ENCODE data around the gene CHD5. TPM values are rescaled to one million over a fixed set of nuclear protein-coding genes. Genes with fewer than 3 reads are reported as not detected.

Gene CHD5
- total and polyA plus RNA-seq, 2 of the 4 experiments (the other 2 are of a cell fraction) = under 0.01 to 0.09 TPM

DNA sequence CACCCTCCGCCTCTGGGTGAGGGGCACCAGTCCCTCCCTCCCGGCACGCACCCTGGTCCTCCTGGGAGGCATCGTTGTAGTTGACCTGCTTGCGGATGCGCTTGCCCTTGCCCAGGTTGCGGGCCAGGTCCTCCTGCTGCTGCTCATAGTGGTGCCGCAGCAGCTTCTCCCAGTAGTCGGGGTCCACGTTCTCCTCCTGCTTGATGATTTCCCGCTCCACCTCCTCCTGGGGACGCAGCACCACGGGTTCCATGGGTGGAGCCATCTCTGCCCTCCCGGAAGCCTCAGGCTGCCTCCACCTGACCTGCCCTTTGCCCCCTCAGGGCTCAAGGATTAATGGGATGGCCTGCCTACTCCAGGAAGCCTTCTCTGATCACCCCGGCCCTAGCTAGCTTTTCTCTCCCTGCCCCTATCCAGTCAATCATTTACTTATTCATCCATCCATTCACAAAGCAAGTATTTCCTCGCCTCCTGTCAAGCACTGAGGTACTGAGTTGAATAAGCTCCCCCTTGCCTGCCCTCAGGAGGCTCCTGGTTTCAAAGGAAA is 53.5 kb downstream of the CHD5 start:
- CTCF ChIA-PET = no interaction called here
- dilution Hi-C loops (cut with HindIII; ENCODE audit: low sequenced_read_pairs, unreplicated experiment) = no loop called here
- TF ChIP-seq, protein P1, sequence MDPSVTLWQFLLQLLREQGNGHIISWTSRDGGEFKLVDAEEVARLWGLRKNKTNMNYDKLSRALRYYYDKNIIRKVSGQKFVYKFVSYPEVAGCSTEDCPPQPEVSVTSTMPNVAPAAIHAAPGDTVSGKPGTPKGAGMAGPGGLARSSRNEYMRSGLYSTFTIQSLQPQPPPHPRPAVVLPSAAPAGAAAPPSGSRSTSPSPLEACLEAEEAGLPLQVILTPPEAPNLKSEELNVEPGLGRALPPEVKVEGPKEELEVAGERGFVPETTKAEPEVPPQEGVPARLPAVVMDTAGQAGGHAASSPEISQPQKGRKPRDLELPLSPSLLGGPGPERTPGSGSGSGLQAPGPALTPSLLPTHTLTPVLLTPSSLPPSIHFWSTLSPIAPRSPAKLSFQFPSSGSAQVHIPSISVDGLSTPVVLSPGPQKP (IDR thresholded peaks at IDR 0.05; ENCODE audit: borderline replicate concordance, low read depth, low read length) = no peak
- TF ChIP-seq RAD21 (IDR thresholded peaks at IDR 0.05; ENCODE audit: low read length) (no peak), FOS (IDR thresholded peaks at IDR 0.05; ENCODE audit: low read depth, low read length) (no peak), RFX5 (IDR thresholded peaks at IDR 0.05; ENCODE audit: low read depth, low read length) (no peak), MXI1 (IDR thresholded peaks at IDR 0.05; ENCODE audit: borderline replicate concordance, low read depth, low read length) (no peak), CEBPB (IDR thresholded peaks at IDR 0.05; ENCODE audit: low read depth, low read length) (no peak), POLR2A (IDR thresholded peaks at IDR 0.05; ENCODE audit: low read depth, low read length) (no peak), CHD1 (IDR thresholded peaks at IDR 0.05; ENCODE audit: low read depth, low read length) (no peak), MAFK (IDR thresholded peaks at IDR 0.05; ENCODE audit: low read depth, low read length) (no peak), NFE2L2 (IDR thresholded peaks at IDR 0.05; ENCODE audit: low read depth, low read length) (no peak), SMC3 (IDR thresholded peaks at IDR 0.05; ENCODE audit: low read depth, low read length) (no peak), RCOR1 (IDR thresholded peaks at IDR 0.05; ENCODE audit: insufficient replicate concordance, low read length) (no peak)
- TF ChIP-seq, protein P2, sequence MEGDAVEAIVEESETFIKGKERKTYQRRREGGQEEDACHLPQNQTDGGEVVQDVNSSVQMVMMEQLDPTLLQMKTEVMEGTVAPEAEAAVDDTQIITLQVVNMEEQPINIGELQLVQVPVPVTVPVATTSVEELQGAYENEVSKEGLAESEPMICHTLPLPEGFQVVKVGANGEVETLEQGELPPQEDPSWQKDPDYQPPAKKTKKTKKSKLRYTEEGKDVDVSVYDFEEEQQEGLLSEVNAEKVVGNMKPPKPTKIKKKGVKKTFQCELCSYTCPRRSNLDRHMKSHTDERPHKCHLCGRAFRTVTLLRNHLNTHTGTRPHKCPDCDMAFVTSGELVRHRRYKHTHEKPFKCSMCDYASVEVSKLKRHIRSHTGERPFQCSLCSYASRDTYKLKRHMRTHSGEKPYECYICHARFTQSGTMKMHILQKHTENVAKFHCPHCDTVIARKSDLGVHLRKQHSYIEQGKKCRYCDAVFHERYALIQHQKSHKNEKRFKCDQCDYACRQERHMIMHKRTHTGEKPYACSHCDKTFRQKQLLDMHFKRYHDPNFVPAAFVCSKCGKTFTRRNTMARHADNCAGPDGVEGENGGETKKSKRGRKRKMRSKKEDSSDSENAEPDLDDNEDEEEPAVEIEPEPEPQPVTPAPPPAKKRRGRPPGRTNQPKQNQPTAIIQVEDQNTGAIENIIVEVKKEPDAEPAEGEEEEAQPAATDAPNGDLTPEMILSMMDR (conservative IDR thresholded peaks at IDR 0.05; ENCODE audit: low read depth, low read length) = no peak
- TF ChIP-seq, protein P3, sequence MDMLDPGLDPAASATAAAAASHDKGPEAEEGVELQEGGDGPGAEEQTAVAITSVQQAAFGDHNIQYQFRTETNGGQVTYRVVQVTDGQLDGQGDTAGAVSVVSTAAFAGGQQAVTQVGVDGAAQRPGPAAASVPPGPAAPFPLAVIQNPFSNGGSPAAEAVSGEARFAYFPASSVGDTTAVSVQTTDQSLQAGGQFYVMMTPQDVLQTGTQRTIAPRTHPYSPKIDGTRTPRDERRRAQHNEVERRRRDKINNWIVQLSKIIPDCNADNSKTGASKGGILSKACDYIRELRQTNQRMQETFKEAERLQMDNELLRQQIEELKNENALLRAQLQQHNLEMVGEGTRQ (IDR thresholded peaks at IDR 0.05; ENCODE audit: low read depth, low read length) = no peak

More for the DNA sequence above, 53.5 kb downstream of the CHD5 start:
- H2BK5ac ChIP-seq (ENCODE audit: low read depth, low read length, poor library complexity, severe bottlenecking) = no peak overlapping the region
- POLR2A ChIA-PET (ENCODE audit: unreplicated experiment) = no interaction called here
- no peak overlapping the region for H3K9ac ChIP-seq (ENCODE audit: low read depth, low read length)
- H3K9me3 ChIP-seq (ENCODE audit: control insufficient read depth, insufficient read depth, low read length) = no peaks in the 10 kb centered on the region; the same call in 1 of the 2 replicates
- H3K79me1 ChIP-seq (ENCODE audit: low read depth in 1 of 2, low read length in 2 of 2) = no peaks in the 10 kb centered on the region
- peaks cover 2% of the 10 kb centered on the region; the same call in 1 of the 2 replicates for H3K27me3 ChIP-seq (ENCODE audit: control insufficient read depth, insufficient read depth, low read length)
- H3K23ac ChIP-seq (ENCODE audit: low read depth, low read length) = no peak overlapping the region
- H2AK5ac ChIP-seq (ENCODE audit: low read depth, low read length) = no peak overlapping the region
- H4K91ac ChIP-seq (ENCODE audit: insufficient read depth, low read depth, low read length) = no peak overlapping the region
- no peaks in the 10 kb centered on the region for H4K20me1 ChIP-seq (ENCODE audit: insufficient read depth, low read length)
- DNase-seq (no peak), ATAC-seq (ENCODE audit: low read depth) (no peak)
- no peak overlapping the region for H3K56ac ChIP-seq (ENCODE audit: extremely low read depth, insufficient read depth, low read length)
- H3K4me2 ChIP-seq (ENCODE audit: low read depth, low read length) = no peak overlapping the region
- no peak overlapping the region for H2AFZ ChIP-seq (replicated peaks; ENCODE audit: low read length, poor library complexity)
- no peak overlapping the region for H4K5ac ChIP-seq (ENCODE audit: low read depth, low read length)
- no peak overlapping the region for H3K18ac ChIP-seq (ENCODE audit: low read depth, low read length)
- 85% methylated on average over 13 of the region's 16 CpGs; no CpG with 5 or more reads in 1 of the 2 experiments for WGBS, 2 experiments (ENCODE audit: extremely low coverage in 2 of 2, insufficient read length in 1 of 2)
- in situ Hi-C loops (cut with MboI; ENCODE audit: low sequenced_read_pairs) = no loop called here
- H3K36me3 ChIP-seq (ENCODE audit: control insufficient read depth, insufficient read depth, low read length) = no peaks in the 10 kb centered on the region
- no peak overlapping the region for H2BK20ac ChIP-seq (ENCODE audit: low read depth, low read length)
- H3K4me1 ChIP-seq (ENCODE audit: control insufficient read depth, insufficient read depth, low read length) = no peaks in the 10 kb centered on the region
- no peak overlapping the region for H3K14ac ChIP-seq (replicated peaks; ENCODE audit: low read depth, low read length)
- BruUV-seq (replicated peaks) = no TSS peak
- no peak overlapping the region for H3K27ac ChIP-seq (ENCODE audit: insufficient read depth, low read length)
- H2AK9ac ChIP-seq (replicated peaks; ENCODE audit: low read depth, low read length, poor library complexity) = no peak overlapping the region
- no peaks in the 10 kb centered on the region for H3K9me1 ChIP-seq (ENCODE audit: insufficient read depth, low read length)
- no peak overlapping the region for H4K8ac ChIP-seq (ENCODE audit: low read depth in 2 of 2, low read length in 2 of 2)
- H2BK120ac ChIP-seq (ENCODE audit: low read depth, low read length) = no peak overlapping the region
- intact Hi-C loops (cut with micrococcal nuclease) = no loop called here
- H3K4ac ChIP-seq (ENCODE audit: low read depth, low read length) = no peak overlapping the region
- no peak overlapping the region for H2BK15ac ChIP-seq (ENCODE audit: low read depth, low read length)
- no peak overlapping the region for H3K4me3 ChIP-seq (ENCODE audit: insufficient read depth, low read depth, low read length)

Measured in IMR-90 (cell line).